Transverse colon (tissue), 4 donors: ENCODE results near the gene PLEKHG2.

Experiments
- POLR2AphosphoS5 ChIP-seq, 3 donors: sonication (generic); formaldehyde crosslinking; IDR thresholded peaks; one replicate each; pipeline ENCODE4 v1.6.1; 2016; ENCODE audit warnings: antibody characterized with exemption in 3 of 3
- TF ChIP-seq, protein P1 (sequence below), 5 experiments: fragments of 200-600 bp in 3 of 5; fragments of 450-650 bp in 2 of 5; sonication (generic) in 3 of 5; IDR thresholded peaks; 1 replicate in 2 of 5; 2 replicates in 3 of 5; pipeline ENCODE4 v1.5.1; 2016 to 2017; ENCODE audit warnings: antibody characterized with exemption in 5 of 5, inconsistent platforms in 3 of 5, mild to moderate bottlenecking in 2 of 5, moderate library complexity in 1 of 5

DNA sequence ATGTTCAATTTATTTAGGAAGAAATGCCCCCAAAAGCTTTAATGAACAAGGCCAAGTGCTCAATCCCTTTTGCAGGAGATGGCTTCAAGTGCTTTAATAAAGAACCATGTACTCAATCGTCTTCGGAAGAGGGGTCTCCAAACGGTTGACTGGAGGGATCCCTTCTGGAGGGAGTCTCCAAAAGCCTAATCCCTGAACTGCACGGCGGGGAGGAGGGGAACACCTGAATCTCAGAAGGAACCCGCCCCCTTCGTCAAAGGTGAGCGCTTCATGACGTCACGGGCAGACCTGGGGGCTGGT is 22.1 kb upstream of the PLEKHG2 start:
- no peak for TF ChIP-seq POLR2AphosphoS5 (IDR thresholded peaks at IDR 0.05)
- TF ChIP-seq, protein P1, sequence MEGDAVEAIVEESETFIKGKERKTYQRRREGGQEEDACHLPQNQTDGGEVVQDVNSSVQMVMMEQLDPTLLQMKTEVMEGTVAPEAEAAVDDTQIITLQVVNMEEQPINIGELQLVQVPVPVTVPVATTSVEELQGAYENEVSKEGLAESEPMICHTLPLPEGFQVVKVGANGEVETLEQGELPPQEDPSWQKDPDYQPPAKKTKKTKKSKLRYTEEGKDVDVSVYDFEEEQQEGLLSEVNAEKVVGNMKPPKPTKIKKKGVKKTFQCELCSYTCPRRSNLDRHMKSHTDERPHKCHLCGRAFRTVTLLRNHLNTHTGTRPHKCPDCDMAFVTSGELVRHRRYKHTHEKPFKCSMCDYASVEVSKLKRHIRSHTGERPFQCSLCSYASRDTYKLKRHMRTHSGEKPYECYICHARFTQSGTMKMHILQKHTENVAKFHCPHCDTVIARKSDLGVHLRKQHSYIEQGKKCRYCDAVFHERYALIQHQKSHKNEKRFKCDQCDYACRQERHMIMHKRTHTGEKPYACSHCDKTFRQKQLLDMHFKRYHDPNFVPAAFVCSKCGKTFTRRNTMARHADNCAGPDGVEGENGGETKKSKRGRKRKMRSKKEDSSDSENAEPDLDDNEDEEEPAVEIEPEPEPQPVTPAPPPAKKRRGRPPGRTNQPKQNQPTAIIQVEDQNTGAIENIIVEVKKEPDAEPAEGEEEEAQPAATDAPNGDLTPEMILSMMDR (IDR thresholded peaks at IDR 0.05) = no peak
